Effector CD4-positive, alpha-beta T cell (primary cell): ENCODE results near the gene FAM3D. TPM values are rescaled to one million over a fixed set of nuclear protein-coding genes. Genes with fewer than 3 reads are reported as not detected.
"Not testable (repeated sequence)": the region's sequence is repeated elsewhere in the genome, so short reads cannot be mapped to it uniquely, and the experiment has no call there.

Experiments
- DNase-seq: peaks from one replicate; pipeline ENCODE4 v3.0.0-alpha.2; 2020
- total RNA-seq: gene quantifications from one replicate; lab custom pipeline; 2026; lab: John Stamatoyannopoulos, UW

The FAM3D gene
- total RNA-seq = not detected

- no peak for DNase-seq
These were observed at the start of gene FAM3D for GRCh38 chr3:58666683-58667082. Gene FAM3D (minus strand): TSS chr3:58666774. CDS start chr3:58655563, 11,211 bp downstream.

GRCh38 chr3:58713715-58714401 is 47.3 kb upstream of the FAM3D start:
- no peak for DNase-seq

- no peak for DNase-seq
These were observed 45.3 kb upstream of the FAM3D start for GRCh38 chr3:58711871-58712270.

- DNase-seq = not testable (repeated sequence)
These were observed 42.4 kb upstream of the FAM3D start for GRCh38 chr3:58708983-58709382.

GRCh38 chr3:58708116-58708791 is 41.7 kb upstream of the FAM3D start:
- no peak for DNase-seq

GRCh38 chr3:58707390-58707930 is 40.9 kb upstream of the FAM3D start:
- DNase-seq = no peak

- DNase-seq = no peak
These were observed 40.0 kb upstream of the FAM3D start for GRCh38 chr3:58706395-58707167.

GRCh38 chr3:58704745-58705144 is 38.2 kb upstream of the FAM3D start:
- DNase-seq = no peak

GRCh38 chr3:58704304-58704703 is 37.7 kb upstream of the FAM3D start:
- DNase-seq = not testable (repeated sequence)

- DNase-seq = no peak
These were observed 31.7 kb upstream of the FAM3D start for GRCh38 chr3:58698246-58698645.

- no peak for DNase-seq
These were observed 31.0 kb upstream of the FAM3D start for GRCh38 chr3:58697561-58697960.

GRCh38 chr3:58696813-58697212 is 30.2 kb upstream of the FAM3D start:
- DNase-seq = not testable (repeated sequence)

- DNase-seq = no peak
These were observed 29.5 kb upstream of the FAM3D start for GRCh38 chr3:58696093-58696492.

GRCh38 chr3:58695284-58695683 is 28.7 kb upstream of the FAM3D start:
- not testable (repeated sequence) for DNase-seq

- no peak for DNase-seq
These were observed 27.6 kb upstream of the FAM3D start for GRCh38 chr3:58693940-58694850.

- no peak for DNase-seq
These were observed 25.9 kb upstream of the FAM3D start for GRCh38 chr3:58692484-58692883.

- DNase-seq = no peak
These were observed 25.4 kb upstream of the FAM3D start for GRCh38 chr3:58691997-58692396.

- DNase-seq = no peak
These were observed 23.9 kb upstream of the FAM3D start for GRCh38 chr3:58690490-58690889.

- no peak for DNase-seq
These were observed 22.0 kb upstream of the FAM3D start for GRCh38 chr3:58688574-58688973.

GRCh38 chr3:58686847-58687246 is 20.3 kb upstream of the FAM3D start:
- DNase-seq = no peak

- no peak for DNase-seq
These were observed 19.1 kb upstream of the FAM3D start for GRCh38 chr3:58685641-58686040.

GRCh38 chr3:58683466-58683865 is 16.9 kb upstream of the FAM3D start:
- no peak for DNase-seq
